HEK293 (cell line): ENCODE data around the gene KANK2.

ENCODE experiments used
- HIC1 ChIP-seq: fragments of 450-650 bp; formaldehyde crosslinking; IDR thresholded peaks from 2 replicates; pipeline ENCODE4 v1.5.1; 2016; ENCODE audit warnings: missing biosample characterization, missing genetic modification characterization
- SALL2 ChIP-seq: fragments of 450-650 bp; formaldehyde crosslinking; IDR thresholded peaks from 2 replicates; pipeline ENCODE4 v1.5.0; 2017; ENCODE audit warnings: missing biosample characterization, mild to moderate bottlenecking, missing genetic modification characterization, borderline replicate concordance
- SP7 ChIP-seq: fragments of 450-650 bp; formaldehyde crosslinking; IDR thresholded peaks from 2 replicates; pipeline ENCODE4 v1.5.1; 2016; ENCODE audit warnings: missing biosample characterization, missing genetic modification characterization
- ZBTB10 ChIP-seq: fragments of 450-650 bp; formaldehyde crosslinking; IDR thresholded peaks from 2 replicates; pipeline ENCODE4 v1.5.1; 2016; ENCODE audit warnings: missing biosample characterization, missing genetic modification characterization
- ZBTB17 ChIP-seq: fragments of 450-650 bp; formaldehyde crosslinking; IDR thresholded peaks from 2 replicates; pipeline ENCODE4 v1.5.1; 2016; ENCODE audit warnings: missing biosample characterization, missing genetic modification characterization
- ZNF132 ChIP-seq: fragments of 450-650 bp; formaldehyde crosslinking; IDR thresholded peaks from 2 replicates; pipeline ENCODE4 v1.5.1; 2017; ENCODE audit warnings: missing biosample characterization, missing genetic modification characterization, borderline replicate concordance
- ZNF140 ChIP-seq: fragments of 450-650 bp; formaldehyde crosslinking; IDR thresholded peaks from 2 replicates; pipeline ENCODE4 v1.5.1; 2016; ENCODE audit warnings: missing biosample characterization, missing genetic modification characterization
- ZNF155 ChIP-seq: fragments of 450-650 bp; formaldehyde crosslinking; IDR thresholded peaks from 2 replicates; pipeline ENCODE4 v1.5.1; 2016; ENCODE audit warnings: missing biosample characterization, missing genetic modification characterization
- ZNF174 ChIP-seq: fragments of 450-650 bp; formaldehyde crosslinking; IDR thresholded peaks from 2 replicates; pipeline ENCODE4 v1.5.0; 2017; ENCODE audit warnings: missing biosample characterization, mild to moderate bottlenecking, missing genetic modification characterization
- ZNF18 ChIP-seq: fragments of 450-650 bp; formaldehyde crosslinking; IDR thresholded peaks from 2 replicates; pipeline ENCODE4 v1.5.1; 2016; ENCODE audit warnings: missing biosample characterization, missing genetic modification characterization
- ZNF221 ChIP-seq: fragments of 450-650 bp; formaldehyde crosslinking; IDR thresholded peaks from 2 replicates; pipeline ENCODE4 v1.5.1; 2017; ENCODE audit warnings: missing biosample characterization, missing genetic modification characterization, borderline replicate concordance
- ZNF366 ChIP-seq: fragments of 450-650 bp; formaldehyde crosslinking; conservative IDR thresholded peaks from 2 replicates; pipeline ENCODE4 v1.5.1; 2016; ENCODE audit warnings: missing biosample characterization, missing genetic modification characterization
- ZNF416 ChIP-seq: fragments of 450-650 bp; formaldehyde crosslinking; IDR thresholded peaks from 2 replicates; pipeline ENCODE4 v1.5.1; 2016; ENCODE audit warnings: missing biosample characterization, missing genetic modification characterization
- ZNF48 ChIP-seq: fragments of 450-650 bp; formaldehyde crosslinking; IDR thresholded peaks from 2 replicates; pipeline ENCODE4 v1.5.1; 2016; ENCODE audit warnings: missing biosample characterization, missing genetic modification characterization
- ZNF513 ChIP-seq: fragments of 450-650 bp; IDR thresholded peaks from 2 replicates; pipeline ENCODE4 v1.5.1; 2018; ENCODE audit warnings: missing biosample characterization, missing genetic modification characterization
- ZNF514 ChIP-seq: fragments of 450-650 bp; formaldehyde crosslinking; IDR thresholded peaks from 2 replicates; pipeline ENCODE4 v1.5.1; 2016; ENCODE audit warnings: missing biosample characterization, missing genetic modification characterization
- ZNF530 ChIP-seq: fragments of 450-650 bp; formaldehyde crosslinking; IDR thresholded peaks from 2 replicates; pipeline ENCODE4 v1.5.1; 2016; ENCODE audit warnings: low read depth, missing biosample characterization, missing genetic modification characterization
- ZNF555 ChIP-seq: fragments of 450-650 bp; formaldehyde crosslinking; conservative IDR thresholded peaks from 2 replicates; pipeline ENCODE4 v1.5.1; 2017; ENCODE audit warnings: missing biosample characterization, mild to moderate bottlenecking, missing genetic modification characterization, inconsistent platforms
- ZNF610 ChIP-seq: fragments of 450-650 bp; formaldehyde crosslinking; IDR thresholded peaks from 2 replicates; pipeline ENCODE4 v1.5.1; 2016; ENCODE audit warnings: missing biosample characterization, missing genetic modification characterization, borderline replicate concordance
- ZNF624 ChIP-seq: fragments of 450-650 bp; formaldehyde crosslinking; IDR thresholded peaks from 2 replicates; pipeline ENCODE4 v1.5.1; 2017; ENCODE audit warnings: missing biosample characterization, missing genetic modification characterization
- ZNF639 ChIP-seq: fragments of 450-650 bp; formaldehyde crosslinking; IDR thresholded peaks from 2 replicates; pipeline ENCODE4 v1.5.1; 2016; ENCODE audit warnings: missing biosample characterization, missing genetic modification characterization
- ZNF664 ChIP-seq: fragments of 450-650 bp; formaldehyde crosslinking; IDR thresholded peaks from 2 replicates; pipeline ENCODE4 v1.5.1; 2016; ENCODE audit warnings: missing biosample characterization, missing genetic modification characterization
- ZNF692 ChIP-seq: fragments of 450-650 bp; formaldehyde crosslinking; IDR thresholded peaks from 2 replicates; pipeline ENCODE4 v1.5.1; 2016; ENCODE audit warnings: missing biosample characterization, missing genetic modification characterization
- ZNF707 ChIP-seq: fragments of 450-650 bp; formaldehyde crosslinking; IDR thresholded peaks from 2 replicates; pipeline ENCODE4 v1.5.1; 2016; ENCODE audit warnings: missing biosample characterization, missing genetic modification characterization
- ZNF792 ChIP-seq: fragments of 450-650 bp; formaldehyde crosslinking; IDR thresholded peaks from 2 replicates; pipeline ENCODE4 v1.5.1; 2016; ENCODE audit warnings: missing biosample characterization, missing genetic modification characterization
- ZSCAN18 ChIP-seq: fragments of 450-650 bp; formaldehyde crosslinking; IDR thresholded peaks from 2 replicates; pipeline ENCODE4 v1.5.1; 2016; ENCODE audit warnings: missing biosample characterization, missing genetic modification characterization
- ZSCAN23 ChIP-seq: fragments of 450-650 bp; formaldehyde crosslinking; IDR thresholded peaks from 2 replicates; pipeline ENCODE4 v1.5.1; 2016; ENCODE audit warnings: missing biosample characterization, missing genetic modification characterization
- ZXDB ChIP-seq: fragments of 450-650 bp; formaldehyde crosslinking; IDR thresholded peaks from 2 replicates; pipeline ENCODE4 v1.5.1; 2016; ENCODE audit warnings: missing biosample characterization, missing genetic modification characterization

The KANK2 gene

GRCh38 chr19:11138601-11139300 lies 58.6 kb downstream of the KANK2 start (continued):
- TF ChIP-seq ZNF639 (tag by site-specific recombination) (no peak), ZNF610 (tag by site-specific recombination) (no peak), ZNF664 (tag by site-specific recombination) (no peak), ZNF18 (no peak), ZNF132 (tag by site-specific recombination) (no peak), ZXDB (tag by site-specific recombination) (peak; percentile 66), ZBTB10 (peak; percentile 70; the same call in 1 of the 2 replicates), ZBTB17 (tag by site-specific recombination) (peak; percentile 80), ZNF174 (no peak), SALL2 (tag by site-specific recombination) (no peak), ZNF48 (no peak), ZNF155 (tag by site-specific recombination) (no peak), ZNF530 (tag by site-specific recombination) (no peak), ZNF707 (tag by site-specific recombination) (no peak), ZSCAN23 (no peak), ZNF514 (tag by site-specific recombination) (no peak), ZNF366 (tag by site-specific recombination) (no peak), ZSCAN18 (no peak), HIC1 (tag by site-specific recombination) (peak; percentile 87; the same call in 1 of the 2 replicates), ZNF140 (tag by site-specific recombination) (no peak), ZNF221 (tag by site-specific recombination) (no peak), ZNF555 (tag by site-specific recombination) (no peak), ZNF792 (tag by site-specific recombination) (no peak), ZNF624 (tag by site-specific recombination) (no peak), ZNF416 (tag by site-specific recombination) (no peak), ZNF513 (tag by site-specific recombination) (no peak), SP7 (tag by site-specific recombination) (peak; percentile 74; the same call in 1 of the 2 replicates), ZNF692 (peak; percentile 69; the same call in 1 of the 2 replicates)
